Loucy (cell line): ENCODE results near the gene SYNJ2.

Experiments used
- EZH2phosphoT487 ChIP-seq: fragments of 200-600 bp; IDR thresholded peaks from 2 replicates; pipeline ENCODE4 v1.6.1; 2018; ENCODE audit warnings: antibody characterized with exemption, mild to moderate bottlenecking, moderate library complexity, borderline replicate concordance
- TF ChIP-seq, protein P1 (sequence below): fragments of 200-600 bp; sonication (generic); conservative IDR thresholded peaks from 2 replicates; pipeline ENCODE4 v1.5.1; 2014; ENCODE audit warnings: mild to moderate bottlenecking, antibody characterized with exemption, low read length

DNA sequence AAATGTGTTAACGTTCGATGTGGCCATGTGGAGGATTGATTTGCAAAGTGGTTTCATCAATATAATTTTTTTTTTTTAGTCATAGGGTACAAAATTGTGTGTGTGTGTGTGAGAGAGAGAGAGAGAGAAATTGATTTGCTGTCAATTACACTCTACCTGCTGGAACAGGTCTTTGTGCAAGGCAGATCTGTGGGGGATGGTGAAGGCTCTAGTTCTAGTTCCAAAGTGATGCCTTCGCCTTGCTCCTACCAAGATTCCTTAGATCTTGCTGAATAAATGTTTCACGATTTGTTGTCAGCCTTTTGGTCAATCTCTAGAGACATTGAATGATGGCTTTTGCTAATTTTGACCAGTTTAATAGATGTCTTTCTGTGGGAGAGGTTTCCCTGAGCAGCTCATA, 121.6 kb downstream of the SYNJ2 start:
- TF ChIP-seq, protein P1, sequence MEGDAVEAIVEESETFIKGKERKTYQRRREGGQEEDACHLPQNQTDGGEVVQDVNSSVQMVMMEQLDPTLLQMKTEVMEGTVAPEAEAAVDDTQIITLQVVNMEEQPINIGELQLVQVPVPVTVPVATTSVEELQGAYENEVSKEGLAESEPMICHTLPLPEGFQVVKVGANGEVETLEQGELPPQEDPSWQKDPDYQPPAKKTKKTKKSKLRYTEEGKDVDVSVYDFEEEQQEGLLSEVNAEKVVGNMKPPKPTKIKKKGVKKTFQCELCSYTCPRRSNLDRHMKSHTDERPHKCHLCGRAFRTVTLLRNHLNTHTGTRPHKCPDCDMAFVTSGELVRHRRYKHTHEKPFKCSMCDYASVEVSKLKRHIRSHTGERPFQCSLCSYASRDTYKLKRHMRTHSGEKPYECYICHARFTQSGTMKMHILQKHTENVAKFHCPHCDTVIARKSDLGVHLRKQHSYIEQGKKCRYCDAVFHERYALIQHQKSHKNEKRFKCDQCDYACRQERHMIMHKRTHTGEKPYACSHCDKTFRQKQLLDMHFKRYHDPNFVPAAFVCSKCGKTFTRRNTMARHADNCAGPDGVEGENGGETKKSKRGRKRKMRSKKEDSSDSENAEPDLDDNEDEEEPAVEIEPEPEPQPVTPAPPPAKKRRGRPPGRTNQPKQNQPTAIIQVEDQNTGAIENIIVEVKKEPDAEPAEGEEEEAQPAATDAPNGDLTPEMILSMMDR: no peak
- TF ChIP-seq EZH2phosphoT487: no peak
